GM19238 (cell line): ENCODE results near the gene PLEKHA4.
"Not testable (repeated sequence)": the region's sequence is repeated elsewhere in the genome, so short reads cannot be mapped to it uniquely, and the experiment has no call there.

Source experiments
- DNase-seq: peaks from one replicate; pipeline ENCODE4 v3.0.0; 2011; ENCODE audit warnings: low spot score; ENCODE audit not compliant: insufficient read length

Gene PLEKHA4

DNA sequence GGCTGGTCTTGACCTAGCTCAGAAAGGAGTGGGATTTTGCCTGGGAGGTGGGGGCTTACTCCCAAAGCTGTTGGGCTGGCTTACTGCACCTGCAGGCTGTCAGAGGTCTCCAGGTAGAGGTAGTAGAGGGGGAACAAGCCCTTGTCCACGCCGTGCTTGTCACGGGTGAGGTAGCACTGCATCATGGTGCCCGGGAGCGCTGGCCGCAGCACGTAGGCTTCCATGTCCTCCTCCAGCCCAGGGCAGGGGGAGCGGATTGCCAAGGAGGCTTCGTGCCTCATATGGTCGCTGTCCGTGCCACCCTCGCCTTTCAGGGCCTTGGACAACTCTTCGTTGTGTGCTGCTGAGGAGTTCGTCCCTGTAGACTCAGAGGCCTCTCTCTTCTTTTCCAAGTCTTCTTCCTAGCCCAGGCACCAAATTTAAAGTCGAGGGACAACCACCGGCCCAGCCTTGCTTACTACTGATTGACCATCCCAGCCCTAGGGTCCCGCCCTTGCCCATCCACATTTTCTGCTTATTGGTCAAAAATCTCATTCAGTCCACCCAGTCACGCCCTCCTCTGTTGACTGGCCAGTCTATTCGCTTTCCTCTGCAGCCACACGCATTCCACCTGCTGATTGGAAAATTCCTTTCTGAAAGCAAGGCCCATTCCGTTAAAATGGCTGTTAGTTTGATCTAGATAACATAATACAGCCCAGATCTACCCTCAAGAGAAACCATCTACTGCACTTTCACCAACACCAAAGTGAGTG, 19.6 kb upstream of the PLEKHA4 start:
- DNase-seq, result no peak

- DNase-seq, result no peak
These were observed 15.3 kb upstream of the PLEKHA4 start for GRCh38 chr19:48883726-48884125.

DNA sequence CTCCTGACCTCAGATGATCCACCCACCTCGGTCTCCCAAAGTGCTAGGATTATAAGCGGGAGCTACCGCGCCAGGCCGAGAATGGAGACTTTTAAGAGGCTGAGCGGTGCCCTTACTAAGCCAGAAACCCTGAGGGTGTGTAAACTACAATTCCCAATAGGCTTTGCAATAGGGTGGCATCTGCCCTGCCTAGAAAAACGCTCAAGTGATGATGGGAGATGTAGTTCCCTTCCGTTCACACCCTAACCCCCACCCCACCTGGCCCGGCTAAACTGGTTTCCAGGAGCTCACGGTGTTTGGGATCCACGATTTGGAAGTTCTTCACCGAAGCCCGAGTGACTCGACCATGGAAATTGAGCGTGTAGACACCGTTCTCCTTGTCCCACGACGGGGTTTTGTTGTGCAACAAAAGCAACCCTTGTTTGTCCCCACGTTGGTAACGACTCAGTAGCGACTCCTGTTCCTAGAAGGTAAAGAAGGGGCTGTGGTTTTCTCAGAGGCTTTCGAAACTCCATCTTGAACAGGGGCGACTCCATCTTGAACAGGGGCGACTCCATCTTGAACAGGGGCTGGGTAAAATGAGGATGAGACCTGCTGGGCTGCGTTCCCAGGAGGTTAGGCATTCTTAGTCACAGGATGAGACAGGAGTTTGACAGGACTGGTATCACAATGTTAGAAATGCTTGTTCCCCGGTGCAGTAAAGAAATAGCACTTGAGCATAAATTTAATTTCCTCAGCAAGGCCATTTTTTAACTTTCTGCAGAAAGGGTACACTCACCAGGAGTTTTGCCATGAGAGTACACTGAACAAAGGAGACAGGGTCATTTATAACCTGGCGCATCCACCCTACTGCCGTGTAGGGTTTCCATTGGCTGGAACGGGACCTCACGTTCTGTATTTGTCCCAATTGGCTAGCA, 13.6 kb upstream of the PLEKHA4 start:
- DNase-seq, result no peak

GRCh38 chr19:48879696-48880095, 11.3 kb upstream of the PLEKHA4 start:
- not testable (repeated sequence) for DNase-seq

DNA sequence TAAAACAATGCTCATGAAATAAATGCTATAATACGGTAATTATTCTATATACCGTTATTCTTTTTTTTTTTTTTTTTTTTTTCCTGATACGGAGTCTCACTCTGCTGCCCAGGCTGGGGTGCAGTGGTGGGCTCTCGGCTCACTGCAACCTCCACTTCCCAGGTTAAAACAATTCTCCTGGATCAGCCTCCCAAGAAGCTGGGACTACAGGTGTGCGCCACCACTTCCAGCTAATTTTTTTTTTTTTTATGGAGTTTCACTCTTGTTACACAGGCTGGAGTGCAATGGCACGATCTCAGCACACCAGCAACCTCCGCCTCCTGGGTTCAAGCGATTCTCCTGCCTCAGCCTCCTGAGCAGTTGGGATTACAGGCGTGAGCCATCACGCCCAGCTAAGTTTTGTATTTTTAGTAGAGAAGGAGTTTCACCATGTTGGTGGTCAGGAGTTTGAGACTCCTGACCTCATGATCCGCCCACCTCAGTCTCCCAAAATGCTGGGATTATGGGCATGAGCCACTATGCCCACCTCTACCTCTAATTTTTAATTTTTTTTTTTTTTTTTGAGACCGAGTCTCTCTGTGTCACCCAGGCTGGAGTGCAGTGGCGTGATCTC, 10.7 kb upstream of the PLEKHA4 start:
- DNase-seq, result no peak

GRCh38 chr19:48878196-48879024, 10.0 kb upstream of the PLEKHA4 start:
- no peak for DNase-seq

DNA sequence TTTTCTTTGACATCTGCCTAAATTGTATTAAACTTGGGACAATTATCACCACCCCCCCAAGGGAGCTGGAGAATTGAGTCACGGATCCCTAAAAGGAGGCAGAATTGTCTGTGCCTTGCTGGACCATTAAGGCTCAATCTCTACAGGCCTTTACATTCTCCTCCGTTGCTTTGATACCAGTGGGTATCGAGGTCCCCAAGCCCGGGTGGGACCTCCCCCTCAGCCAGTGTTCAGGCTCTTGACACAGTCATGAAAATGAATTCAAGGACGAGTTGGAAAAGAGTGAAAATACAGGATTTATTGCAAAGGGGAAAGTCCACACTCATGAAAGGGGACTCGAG, 9.4 kb upstream of the PLEKHA4 start:
- DNase-seq, result no peak

DNA sequence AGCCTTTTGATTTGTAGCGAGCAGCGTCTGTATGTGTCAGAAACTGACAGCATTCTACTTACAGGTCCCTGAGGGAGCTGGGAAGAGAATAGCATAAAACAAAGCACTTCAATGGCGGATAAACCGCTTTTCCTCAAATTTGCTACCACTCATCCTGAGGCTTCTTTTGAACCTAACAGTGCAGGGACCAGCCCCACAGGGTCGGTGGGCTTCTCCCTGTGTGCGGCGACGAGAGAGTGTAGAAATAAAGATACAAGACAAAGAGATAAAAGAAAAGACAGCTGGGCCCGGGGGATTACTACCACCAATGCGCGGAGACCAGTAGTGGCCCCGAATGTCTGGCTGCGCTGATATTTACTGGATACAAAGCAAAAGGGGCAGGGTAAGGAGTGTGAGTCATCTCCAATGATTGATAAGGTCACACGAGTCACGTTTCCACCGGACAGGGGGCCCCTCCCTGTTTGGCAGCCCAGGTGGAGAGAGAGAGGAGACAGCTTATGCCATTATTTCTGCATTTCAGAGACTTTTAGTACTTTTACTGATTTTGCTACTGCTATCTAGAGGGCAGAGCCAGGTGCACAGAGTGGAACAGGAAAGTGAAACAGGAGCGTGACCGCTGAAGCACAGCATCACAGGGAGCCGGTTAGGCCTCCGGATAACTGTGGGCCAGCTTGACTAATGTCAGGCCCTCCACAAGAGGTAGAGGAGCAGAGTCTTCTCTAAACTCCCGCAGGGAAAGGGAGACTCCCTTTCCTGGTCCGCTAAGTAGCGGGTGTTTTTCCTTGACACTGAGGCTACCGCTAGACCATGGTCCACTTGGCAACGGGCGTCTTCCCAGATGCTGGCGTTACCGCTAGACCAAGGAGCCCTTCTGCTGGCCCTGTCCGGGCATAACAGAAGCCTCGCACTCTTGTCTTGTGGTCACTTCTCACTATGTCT, 7.9 kb upstream of the PLEKHA4 start:
- not testable (repeated sequence) for DNase-seq

DNA sequence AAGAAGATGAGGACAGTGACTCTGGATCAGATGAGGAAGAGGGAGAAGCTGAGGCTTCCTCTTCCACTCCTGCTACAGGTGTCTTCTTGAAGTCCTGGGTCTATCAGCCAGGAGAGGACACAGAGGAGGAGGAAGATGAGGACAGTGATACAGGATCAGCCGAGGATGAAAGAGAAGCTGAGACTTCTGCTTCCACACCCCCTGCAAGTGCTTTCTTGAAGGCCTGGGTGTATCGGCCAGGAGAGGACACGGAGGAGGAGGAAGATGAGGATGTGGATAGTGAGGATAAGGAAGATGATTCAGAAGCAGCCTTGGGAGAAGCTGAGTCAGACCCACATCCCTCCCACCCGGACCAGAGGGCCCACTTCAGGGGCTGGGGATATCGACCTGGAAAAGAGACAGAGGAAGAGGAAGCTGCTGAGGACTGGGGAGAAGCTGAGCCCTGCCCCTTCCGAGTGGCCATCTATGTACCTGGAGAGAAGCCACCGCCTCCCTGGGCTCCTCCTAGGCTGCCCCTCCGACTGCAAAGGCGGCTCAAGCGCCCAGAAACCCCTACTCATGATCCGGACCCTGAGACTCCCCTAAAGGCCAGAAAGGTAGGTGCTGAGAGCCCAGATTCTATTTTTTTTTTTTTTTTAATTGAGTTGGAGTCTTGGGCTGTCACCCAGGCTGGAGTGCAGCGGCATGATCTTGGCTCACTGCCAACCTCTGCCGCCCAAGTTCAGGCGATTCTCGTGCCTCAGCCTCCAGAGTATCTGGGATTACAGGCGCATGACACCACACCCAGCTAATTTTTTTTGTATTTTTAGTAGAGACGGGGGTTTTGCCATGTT, 6.1 kb upstream of the PLEKHA4 start:
- DNase-seq, result no peak

- DNase-seq, result no peak
These were observed 5.3 kb upstream of the PLEKHA4 start for GRCh38 chr19:48873476-48874302.

DNA sequence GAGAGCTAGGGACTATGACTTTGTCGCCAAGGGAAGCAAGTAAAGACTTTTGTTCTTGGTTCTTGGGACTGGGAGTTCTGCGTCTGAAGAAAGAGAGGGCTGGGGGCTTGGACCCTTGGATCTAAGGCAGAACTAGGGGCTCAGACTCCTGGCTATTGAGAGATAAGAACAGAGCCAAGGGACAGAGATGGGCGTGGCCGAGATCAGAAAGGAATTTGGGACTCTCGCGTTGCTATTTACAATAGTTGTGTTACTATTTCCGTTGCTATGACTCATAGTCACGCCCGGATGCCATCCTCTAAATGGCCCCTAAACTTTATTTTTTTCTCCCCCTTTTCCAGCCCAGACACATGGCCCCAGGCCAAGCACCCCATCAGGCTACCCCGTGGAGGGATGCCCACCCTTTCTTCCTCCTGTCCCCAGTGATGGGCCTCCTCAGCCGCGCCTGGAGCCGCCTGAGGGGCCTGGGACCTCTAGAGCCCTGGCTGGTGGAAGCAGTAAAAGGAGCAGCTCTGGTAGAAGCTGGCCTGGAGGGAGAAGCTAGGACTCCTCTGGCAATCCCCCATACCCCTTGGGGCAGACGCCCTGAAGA, 4.6 kb upstream of the PLEKHA4 start:
- peak; percentile 58 for DNase-seq

GRCh38 chr19:48872182-48872883, 3.9 kb upstream of the PLEKHA4 start, which contains the start of gene PPP1R15A:
Gene PPP1R15A, plus strand, starts transcription at chr19:48872421. Its CDS starts 813 bp downstream, at chr19:48873234.
- DNase-seq, result peak; percentile 92

DNA sequence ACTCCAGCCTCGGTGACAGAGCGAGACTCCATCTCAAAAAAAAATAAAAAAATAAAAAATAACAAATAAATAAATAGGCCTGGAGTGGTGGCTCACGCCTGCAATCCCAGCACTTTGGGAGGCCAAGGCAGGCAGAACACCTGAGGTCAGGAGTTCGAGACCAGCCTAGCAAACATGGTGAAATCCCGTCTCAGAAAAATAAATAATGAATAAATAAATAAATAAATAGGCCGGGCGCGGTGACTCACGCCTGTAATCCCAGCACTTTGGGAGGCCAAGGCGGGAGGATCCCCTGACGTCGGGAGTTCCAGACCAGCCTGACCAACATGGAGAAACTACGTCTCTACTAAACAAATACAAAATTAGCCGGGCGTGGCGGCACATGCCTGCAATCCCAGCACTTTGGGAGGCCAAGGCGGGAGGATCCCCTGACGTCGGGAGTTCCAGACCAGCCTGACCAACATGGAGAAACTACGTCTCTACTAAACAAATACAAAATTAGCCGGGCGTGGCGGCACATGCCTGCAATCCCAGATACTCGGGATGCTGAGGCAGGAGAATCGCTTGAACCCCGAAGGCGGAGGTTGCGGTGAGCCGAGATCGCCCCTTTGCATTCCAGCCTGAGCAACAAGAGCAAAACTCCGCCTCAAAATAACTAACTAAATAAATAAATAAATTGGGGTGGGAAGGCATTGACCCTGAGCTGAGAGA, 3.2 kb upstream of the PLEKHA4 start:
- DNase-seq, result not testable (repeated sequence)

DNA sequence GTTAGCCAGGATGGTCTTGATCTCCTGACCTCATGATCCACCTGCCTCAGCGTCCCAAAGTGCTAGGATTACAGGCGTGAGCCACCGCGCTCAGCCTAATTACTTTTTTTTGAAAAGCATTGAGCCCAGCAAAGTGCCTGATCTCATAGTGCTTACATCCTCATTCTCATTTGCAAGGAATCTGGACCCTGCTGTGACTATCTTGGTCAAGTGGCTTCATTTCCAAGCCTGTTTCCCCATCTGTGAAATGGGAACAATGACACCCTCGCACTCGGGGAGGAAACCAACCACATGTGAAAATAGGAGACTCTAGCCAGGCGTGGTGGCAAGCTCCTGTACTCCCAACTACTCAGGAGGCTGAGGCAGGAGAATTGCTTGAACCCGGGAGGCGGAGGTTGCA, 1.6 kb upstream of the PLEKHA4 start:
- no peak for DNase-seq

DNA sequence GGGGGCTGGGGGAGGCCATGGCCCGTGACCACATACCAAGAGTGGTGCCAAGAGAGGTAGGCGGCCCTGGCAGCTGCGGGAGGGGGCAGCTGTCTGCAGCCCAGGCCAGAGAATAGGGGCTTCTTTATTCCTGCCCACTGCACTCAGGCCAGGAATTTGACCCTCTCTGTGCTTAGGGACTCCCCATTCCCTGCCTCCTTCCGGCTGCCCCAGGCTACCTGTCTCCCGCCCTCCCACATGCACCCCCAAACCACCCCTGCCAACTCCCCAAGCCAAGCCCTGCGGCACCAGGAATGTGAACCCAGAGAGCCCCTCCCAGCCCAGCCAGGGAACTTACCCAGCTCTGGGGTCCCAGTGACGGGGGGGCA, 687 bp downstream of the PLEKHA4 start:
- no peak for DNase-seq

- DNase-seq, result no peak
These were observed 1.2 kb downstream of the PLEKHA4 start for GRCh38 chr19:48867123-48867745.
